ENCODE data around the gene PCOLCE2.

PCOLCE2 gene

GRCh38 chr3:142858043-142858442 lies 30.8 kb downstream of the PCOLCE2 start:
- no peak for TF ChIP-seq CTCF (IDR thresholded peaks at IDR 0.05; ENCODE audit: low read depth, low read length)
- in situ Hi-C loops (cut with HindIII; ENCODE audit: low sequenced_read_pairs): no loop called here
- H3K4me3 ChIP-seq (ENCODE audit: low read depth, low read length): no peak overlapping the region
- DNase-seq (ENCODE audit: low read depth, low spot score): no peak

- in situ Hi-C loops (cut with HindIII; ENCODE audit: low sequenced_read_pairs): no loop called here
- TF ChIP-seq CTCF (IDR thresholded peaks at IDR 0.05; ENCODE audit: low read depth, low read length): no peak
- DNase-seq (ENCODE audit: low read depth, low spot score): no peak
- no peak overlapping the region for H3K4me3 ChIP-seq (ENCODE audit: low read depth, low read length)
These were observed 31.8 kb downstream of the PCOLCE2 start for GRCh38 chr3:142857056-142857455.

- peak; percentile 73 for DNase-seq (ENCODE audit: low read depth, low spot score)
- in situ Hi-C loops (cut with HindIII; ENCODE audit: low sequenced_read_pairs): no loop called here
- TF ChIP-seq CTCF (IDR thresholded peaks at IDR 0.05; ENCODE audit: low read depth, low read length): no peak
- H3K4me3 ChIP-seq (ENCODE audit: low read depth, low read length): no peak overlapping the region
These were observed 35.4 kb downstream of the PCOLCE2 start for GRCh38 chr3:142853270-142854168.

DNA sequence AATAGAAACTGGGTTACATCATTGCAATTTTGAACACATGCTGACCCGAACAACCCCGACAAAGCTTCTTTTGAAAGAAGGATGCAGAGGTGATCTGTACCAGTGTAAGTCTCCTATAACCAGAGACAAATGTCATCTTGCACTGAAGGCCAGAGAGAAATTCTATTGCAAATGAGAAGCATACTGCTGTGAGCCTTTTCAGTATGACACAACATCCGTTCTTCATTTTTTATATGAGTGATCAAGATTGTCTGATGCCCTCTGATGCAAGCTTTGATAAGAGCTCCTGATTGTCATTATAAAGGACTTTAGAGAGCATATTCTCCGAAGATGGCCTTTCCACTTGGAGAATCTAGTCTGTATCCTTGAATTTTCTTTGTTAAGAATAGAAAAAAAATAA lies 36.9 kb downstream of the PCOLCE2 start:
- TF ChIP-seq CTCF (IDR thresholded peaks at IDR 0.05; ENCODE audit: low read depth, low read length): no peak
- in situ Hi-C loops (cut with HindIII; ENCODE audit: low sequenced_read_pairs): no loop called here
- no peak for DNase-seq (ENCODE audit: low read depth, low spot score)
- no peak overlapping the region for H3K4me3 ChIP-seq (ENCODE audit: low read depth, low read length)

DNA sequence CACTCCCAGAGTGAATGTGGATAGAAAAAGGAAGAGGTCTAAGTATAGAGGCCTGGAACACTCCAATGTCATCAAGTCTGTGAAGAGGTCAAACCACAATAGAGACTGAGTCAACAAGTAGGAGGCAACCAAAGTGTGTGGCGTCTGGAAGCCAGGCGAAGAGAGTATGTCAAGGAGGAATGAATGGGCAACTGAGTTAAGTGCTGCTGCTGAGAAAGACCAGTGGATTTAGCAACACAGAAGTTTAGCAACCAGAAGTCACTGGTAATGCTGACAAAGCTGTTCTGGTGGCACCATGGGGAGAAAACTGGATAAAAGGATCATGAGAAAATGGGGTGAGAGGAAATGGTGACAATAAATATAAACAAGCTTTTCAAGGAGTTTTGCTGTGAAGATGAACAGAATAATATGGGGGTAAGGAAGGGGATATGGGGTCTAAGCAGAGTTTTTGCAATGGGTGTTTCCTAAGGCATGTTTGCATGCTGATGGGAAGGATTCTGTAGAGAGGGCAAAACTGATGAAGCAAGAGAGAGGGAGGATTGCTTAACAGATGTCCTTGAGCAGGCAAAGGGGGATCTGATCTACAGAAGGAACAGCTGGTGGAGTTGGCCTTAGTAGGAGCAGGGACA lies 38.4 kb downstream of the PCOLCE2 start:
- in situ Hi-C loops (cut with HindIII; ENCODE audit: low sequenced_read_pairs): no loop called here
- TF ChIP-seq CTCF (IDR thresholded peaks at IDR 0.05; ENCODE audit: low read depth, low read length): no peak
- DNase-seq (ENCODE audit: low read depth, low spot score): peak; percentile 95
- H3K4me3 ChIP-seq (ENCODE audit: low read depth, low read length): no peak overlapping the region

DNA sequence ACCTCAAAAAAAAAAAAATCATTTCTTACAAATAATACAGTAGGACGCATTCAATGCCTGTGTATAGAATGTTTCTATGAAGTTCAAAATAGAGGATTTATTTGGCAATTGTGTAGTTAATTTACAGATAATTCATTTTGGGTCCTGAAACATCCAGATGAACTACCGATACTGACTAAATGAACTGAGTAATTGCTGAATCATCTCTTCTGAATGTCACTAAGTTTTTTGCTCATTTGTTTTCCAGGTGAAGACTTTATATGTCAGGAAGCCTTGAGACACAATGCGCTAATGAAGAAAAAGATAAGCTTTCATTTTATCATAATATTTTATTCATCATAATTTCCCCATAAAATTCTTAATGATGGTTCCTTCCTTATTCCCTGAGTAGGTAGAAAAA lies 39.7 kb downstream of the PCOLCE2 start:
- no peak for DNase-seq (ENCODE audit: low read depth, low spot score)
- no peak overlapping the region for H3K4me3 ChIP-seq (ENCODE audit: low read depth, low read length)
- in situ Hi-C loops (cut with HindIII; ENCODE audit: low sequenced_read_pairs): loop anchor here (25.0 kb wide), 1 partner anchor 262 kb away; the partner anchor contains the start of genes ATR and PLS1
- TF ChIP-seq CTCF (IDR thresholded peaks at IDR 0.05; ENCODE audit: low read depth, low read length): no peak
